ENCODE data around the gene FIGNL1. TPM values are rescaled to one million over a fixed set of nuclear protein-coding genes. Genes with fewer than 3 reads are reported as not detected.

Gene FIGNL1
- total RNA-seq, 1 donor from 2014 or later = 25.4 TPM

DNA sequence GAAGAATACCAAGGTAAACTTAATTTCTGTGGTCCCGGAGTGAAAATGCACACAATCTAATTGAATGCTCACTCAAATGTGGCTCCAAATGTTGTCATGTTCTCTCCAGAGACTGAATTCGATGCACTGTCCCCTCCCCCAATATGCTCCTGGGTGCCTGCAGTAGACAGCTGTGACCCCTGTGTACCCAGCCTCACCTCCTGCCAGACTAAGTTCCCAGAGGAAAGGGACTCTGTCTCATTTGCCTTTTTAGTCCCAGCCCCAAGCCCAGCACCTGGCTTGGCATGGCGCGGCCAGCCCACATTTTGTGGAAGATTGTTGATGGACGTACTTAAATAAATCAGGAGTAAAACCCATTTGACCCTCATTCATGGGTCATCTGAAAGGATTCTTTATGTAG lies 21.8 kb upstream of the FIGNL1 start:
- H3K4me3 Mint-ChIP-seq = no peak overlapping the region

GRCh38 chr7:50470250-50471163 lies 20.4 kb upstream of the FIGNL1 start:
- Mint-ChIP-seq H3K9me3 (no peaks in the 10 kb centered on the region), H3K27me3 (ENCODE audit: low read depth) (peaks cover 29% of the 10 kb centered on the region), H3K4me1 (no peaks in the 10 kb centered on the region), H3K27ac (no peak overlapping the region), H3K36me3 (no peaks in the 10 kb centered on the region), H3K4me3 (no peak overlapping the region)
- TF ChIP-seq, protein P1, sequence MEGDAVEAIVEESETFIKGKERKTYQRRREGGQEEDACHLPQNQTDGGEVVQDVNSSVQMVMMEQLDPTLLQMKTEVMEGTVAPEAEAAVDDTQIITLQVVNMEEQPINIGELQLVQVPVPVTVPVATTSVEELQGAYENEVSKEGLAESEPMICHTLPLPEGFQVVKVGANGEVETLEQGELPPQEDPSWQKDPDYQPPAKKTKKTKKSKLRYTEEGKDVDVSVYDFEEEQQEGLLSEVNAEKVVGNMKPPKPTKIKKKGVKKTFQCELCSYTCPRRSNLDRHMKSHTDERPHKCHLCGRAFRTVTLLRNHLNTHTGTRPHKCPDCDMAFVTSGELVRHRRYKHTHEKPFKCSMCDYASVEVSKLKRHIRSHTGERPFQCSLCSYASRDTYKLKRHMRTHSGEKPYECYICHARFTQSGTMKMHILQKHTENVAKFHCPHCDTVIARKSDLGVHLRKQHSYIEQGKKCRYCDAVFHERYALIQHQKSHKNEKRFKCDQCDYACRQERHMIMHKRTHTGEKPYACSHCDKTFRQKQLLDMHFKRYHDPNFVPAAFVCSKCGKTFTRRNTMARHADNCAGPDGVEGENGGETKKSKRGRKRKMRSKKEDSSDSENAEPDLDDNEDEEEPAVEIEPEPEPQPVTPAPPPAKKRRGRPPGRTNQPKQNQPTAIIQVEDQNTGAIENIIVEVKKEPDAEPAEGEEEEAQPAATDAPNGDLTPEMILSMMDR (IDR thresholded peaks at IDR 0.05; ENCODE audit: unreplicated experiment) = no peak
- no peak for DNase-seq (ENCODE audit: low spot score in 2 of 2, unreplicated experiment in 2 of 2)

More for the DNA sequence above, 21.8 kb upstream of the FIGNL1 start:
- Mint-ChIP-seq H3K27me3 (ENCODE audit: low read depth) (peaks cover 25% of the 10 kb centered on the region), H3K36me3 (no peaks in the 10 kb centered on the region), H3K27ac (no peak overlapping the region), H3K9me3 (no peaks in the 10 kb centered on the region), H3K4me1 (no peaks in the 10 kb centered on the region)
- DNase-seq (ENCODE audit: low spot score in 2 of 2, unreplicated experiment in 2 of 2) = no peak
- TF ChIP-seq, protein P1 (IDR thresholded peaks at IDR 0.05; ENCODE audit: unreplicated experiment) = no peak

DNA sequence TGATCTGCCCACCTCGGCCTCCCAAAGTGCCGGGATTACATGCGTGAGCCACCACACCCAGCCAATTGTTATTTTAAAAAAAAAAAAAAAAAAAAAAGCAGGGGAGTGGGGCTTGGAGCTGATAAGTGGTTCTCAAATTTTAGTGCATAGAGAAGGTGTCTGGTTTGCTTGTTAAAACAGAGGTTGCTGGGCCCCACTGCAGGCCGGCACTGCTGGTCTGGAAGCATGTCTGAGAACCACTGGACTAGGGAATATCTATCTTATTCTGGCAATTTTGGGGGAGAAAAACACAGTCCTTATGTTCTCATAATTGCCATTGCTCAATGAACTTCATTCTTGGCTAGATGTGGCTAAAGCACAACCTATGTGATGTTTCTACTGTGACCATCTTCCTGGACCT lies 19.0 kb upstream of the FIGNL1 start:
- TF ChIP-seq, protein P1 (IDR thresholded peaks at IDR 0.05; ENCODE audit: unreplicated experiment) = no peak
- H3K27me3 Mint-ChIP-seq (ENCODE audit: low read depth) = peaks cover 34% of the 10 kb centered on the region
- no peak overlapping the region for H3K27ac Mint-ChIP-seq
- H3K4me3 Mint-ChIP-seq = no peak overlapping the region
- no peaks in the 10 kb centered on the region for H3K9me3 Mint-ChIP-seq
- no peaks in the 10 kb centered on the region for H3K36me3 Mint-ChIP-seq
- DNase-seq (ENCODE audit: low spot score in 2 of 2, unreplicated experiment in 2 of 2) = no peak
- H3K4me1 Mint-ChIP-seq = no peaks in the 10 kb centered on the region

DNA sequence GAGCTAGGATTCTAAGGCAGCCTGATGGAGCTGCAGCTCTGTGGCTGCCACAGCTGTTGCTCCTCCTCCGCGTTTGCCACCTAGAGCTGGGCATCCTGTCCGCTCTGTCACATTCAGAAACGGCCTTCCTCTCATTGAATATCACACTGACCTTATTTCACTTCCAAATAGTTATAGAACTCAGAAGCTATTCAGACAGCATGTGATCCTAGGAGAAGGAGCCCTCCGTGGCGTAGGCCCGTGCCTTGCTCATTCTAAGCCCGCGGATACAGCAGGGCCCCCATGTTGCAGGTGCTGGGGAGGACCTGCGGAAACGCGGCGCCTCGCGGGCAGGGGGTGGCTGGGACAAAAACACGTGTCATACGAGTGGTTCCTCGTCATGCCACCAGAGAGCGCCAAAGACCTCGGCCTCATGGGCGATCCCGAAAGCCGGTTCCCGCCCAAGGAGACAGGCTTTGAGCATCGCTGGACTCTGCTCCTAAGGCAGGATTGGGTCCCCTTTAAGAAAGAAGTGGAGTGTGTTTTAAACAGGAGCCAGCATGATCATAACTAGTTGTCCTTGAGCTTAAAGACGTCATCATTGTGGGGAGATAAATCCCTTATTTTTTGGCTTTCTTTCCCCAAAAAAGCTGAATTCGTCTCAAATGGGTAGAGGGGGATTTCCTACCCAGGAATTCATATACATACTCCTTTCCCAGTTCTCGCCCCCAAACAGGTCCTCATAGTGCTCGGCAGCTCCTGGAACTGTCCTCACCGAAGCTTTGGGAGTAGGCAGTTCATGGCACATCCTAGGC lies 17.9 kb upstream of the FIGNL1 start:
- H3K4me1 Mint-ChIP-seq = no peaks in the 10 kb centered on the region
- DNase-seq (ENCODE audit: low spot score in 2 of 2, unreplicated experiment in 2 of 2) = peak; percentile 49 to 82
- peaks cover 31% of the 10 kb centered on the region for H3K27me3 Mint-ChIP-seq (ENCODE audit: low read depth)
- no peak overlapping the region for H3K4me3 Mint-ChIP-seq
- H3K27ac Mint-ChIP-seq = no peak overlapping the region
- TF ChIP-seq, protein P1 (IDR thresholded peaks at IDR 0.05; ENCODE audit: unreplicated experiment) = peak; percentile 73
- H3K36me3 Mint-ChIP-seq = no peaks in the 10 kb centered on the region
- no peaks in the 10 kb centered on the region for H3K9me3 Mint-ChIP-seq

- H3K36me3 Mint-ChIP-seq = no peaks in the 10 kb centered on the region
- no peaks in the 10 kb centered on the region for H3K4me1 Mint-ChIP-seq
- H3K27ac Mint-ChIP-seq = no peak overlapping the region
- H3K4me3 Mint-ChIP-seq = no peak overlapping the region
- TF ChIP-seq, protein P1 (IDR thresholded peaks at IDR 0.05; ENCODE audit: unreplicated experiment) = no peak
- H3K9me3 Mint-ChIP-seq = no peaks in the 10 kb centered on the region
- DNase-seq (ENCODE audit: low spot score in 2 of 2, unreplicated experiment in 2 of 2) = no peak
- peaks cover 25% of the 10 kb centered on the region for H3K27me3 Mint-ChIP-seq (ENCODE audit: low read depth)
Measured at GRCh38 chr7:50466815-50467585, 16.9 kb upstream of the FIGNL1 start.

Data from mesothelial cell of epicardium (in vitro differentiated cells).